Measurements from ENCODE around the gene NLGN1.

DNA sequence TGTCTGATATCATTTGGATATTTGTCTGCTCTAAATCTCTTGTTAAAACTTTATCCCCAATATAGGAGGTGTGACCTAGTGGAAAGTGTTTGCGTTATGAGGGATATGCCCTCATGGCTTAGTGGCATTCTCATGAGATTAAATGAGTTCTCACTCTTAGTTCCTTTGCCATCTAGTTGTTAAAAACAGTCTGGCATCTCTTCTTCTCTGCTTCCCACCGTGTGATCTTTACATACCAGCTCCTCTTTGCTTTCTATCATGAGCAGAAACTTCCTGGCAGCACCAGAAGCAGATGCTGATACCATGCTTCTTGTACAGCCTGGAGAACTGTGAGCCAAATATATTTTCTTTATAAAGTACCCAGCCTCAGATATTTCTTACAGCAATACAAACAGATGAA lies 33.0 kb downstream of the NLGN1 start:
- TF ChIP-seq POLR2A (IDR thresholded peaks at IDR 0.05; ENCODE audit: control extremely low read depth in 1 of 2, low read depth in 2 of 2, low read length in 2 of 2) (no peak), CTCF (IDR thresholded peaks at IDR 0.05; ENCODE audit: control extremely low read depth in 1 of 3, insufficient read depth in 1 of 3, low read depth in 1 of 3, low read length in 3 of 3) (no peak), EZH2 (IDR thresholded peaks at IDR 0.05; ENCODE audit: low read depth, low read length, severe bottlenecking) (no peak), MAX (IDR thresholded peaks at IDR 0.05) (no peak), SUZ12 (IDR thresholded peaks at IDR 0.05; ENCODE audit: low read length) (no peak), POU5F1 (IDR thresholded peaks at IDR 0.05; ENCODE audit: low read depth, low read length) (no peak), KDM5A (IDR thresholded peaks at IDR 0.05; ENCODE audit: low read length) (no peak)
- TF ChIP-seq, protein P1, sequence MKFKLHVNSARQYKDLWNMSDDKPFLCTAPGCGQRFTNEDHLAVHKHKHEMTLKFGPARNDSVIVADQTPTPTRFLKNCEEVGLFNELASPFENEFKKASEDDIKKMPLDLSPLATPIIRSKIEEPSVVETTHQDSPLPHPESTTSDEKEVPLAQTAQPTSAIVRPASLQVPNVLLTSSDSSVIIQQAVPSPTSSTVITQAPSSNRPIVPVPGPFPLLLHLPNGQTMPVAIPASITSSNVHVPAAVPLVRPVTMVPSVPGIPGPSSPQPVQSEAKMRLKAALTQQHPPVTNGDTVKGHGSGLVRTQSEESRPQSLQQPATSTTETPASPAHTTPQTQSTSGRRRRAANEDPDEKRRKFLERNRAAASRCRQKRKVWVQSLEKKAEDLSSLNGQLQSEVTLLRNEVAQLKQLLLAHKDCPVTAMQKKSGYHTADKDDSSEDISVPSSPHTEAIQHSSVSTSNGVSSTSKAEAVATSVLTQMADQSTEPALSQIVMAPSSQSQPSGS (IDR thresholded peaks at IDR 0.05; ENCODE audit: low read length) = no peak
